ENCODE measurements around the gene TROAP.

GRCh38 chr12:49288412-49288853, 34.6 kb upstream of the TROAP start:
- TF ChIP-seq CTCF (IDR thresholded peaks at IDR 0.05; ENCODE audit: low read depth, low read length) (peak; percentile 89), POLR2A (IDR thresholded peaks at IDR 0.05; ENCODE audit: extremely low read depth, insufficient read length) (no peak), MYC (IDR thresholded peaks at IDR 0.05; ENCODE audit: low read depth, low read length) (no peak)
- TF ChIP-seq, protein P1, sequence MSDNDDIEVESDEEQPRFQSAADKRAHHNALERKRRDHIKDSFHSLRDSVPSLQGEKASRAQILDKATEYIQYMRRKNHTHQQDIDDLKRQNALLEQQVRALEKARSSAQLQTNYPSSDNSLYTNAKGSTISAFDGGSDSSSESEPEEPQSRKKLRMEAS (IDR thresholded peaks at IDR 0.05; ENCODE audit: low read depth, low read length), result no peak

Measured in NB4 (cell line).